ENCODE measurements around the gene CAND1.
"Not testable (repeated sequence)": the region's sequence is repeated elsewhere in the genome, so short reads cannot be mapped to it uniquely, and the experiment has no call there.

The CAND1 gene

GRCh38 chr12:67284561-67284960, 15.4 kb downstream of the CAND1 start:
- DNase-seq = no peak

DNA sequence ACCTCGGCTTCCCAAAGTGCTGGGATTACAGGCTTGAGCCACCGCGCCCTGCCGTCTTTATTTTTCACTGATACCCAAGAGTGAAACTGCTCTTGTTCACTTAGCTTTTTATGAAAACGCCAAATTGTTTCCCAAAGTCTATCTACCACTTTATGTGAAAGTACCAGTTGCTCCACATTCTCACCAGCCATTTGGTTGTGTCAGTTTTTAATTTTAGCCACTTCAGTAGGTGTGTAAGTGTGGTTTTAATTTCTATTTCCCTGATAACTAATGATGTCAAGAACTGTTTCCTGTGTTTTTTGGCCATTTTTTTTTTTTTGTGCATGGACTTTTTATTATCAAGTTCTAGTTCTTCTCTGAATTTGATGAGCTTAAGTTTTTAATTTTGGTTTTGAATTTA, 17.1 kb downstream of the CAND1 start:
- no peak for DNase-seq

DNA sequence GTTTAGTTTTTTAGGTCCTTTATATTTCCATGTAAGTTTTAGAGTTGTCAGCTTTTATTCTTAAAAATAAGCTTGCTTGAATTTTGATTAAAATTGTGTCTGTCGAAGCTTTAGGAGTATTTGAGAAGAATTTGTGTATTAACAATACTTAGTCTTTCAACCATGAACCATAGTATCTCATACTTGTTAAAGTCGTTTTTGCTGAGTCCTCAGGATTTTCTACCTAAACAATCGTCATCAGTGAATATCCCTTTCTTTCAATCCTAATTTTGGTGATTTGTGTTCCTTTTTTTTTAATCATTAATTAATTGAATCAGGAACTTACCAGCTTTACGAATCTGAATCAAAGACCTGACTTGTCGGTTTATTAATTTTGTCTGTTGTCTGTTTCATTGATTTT, 18.2 kb downstream of the CAND1 start:
- DNase-seq = no peak

DNA sequence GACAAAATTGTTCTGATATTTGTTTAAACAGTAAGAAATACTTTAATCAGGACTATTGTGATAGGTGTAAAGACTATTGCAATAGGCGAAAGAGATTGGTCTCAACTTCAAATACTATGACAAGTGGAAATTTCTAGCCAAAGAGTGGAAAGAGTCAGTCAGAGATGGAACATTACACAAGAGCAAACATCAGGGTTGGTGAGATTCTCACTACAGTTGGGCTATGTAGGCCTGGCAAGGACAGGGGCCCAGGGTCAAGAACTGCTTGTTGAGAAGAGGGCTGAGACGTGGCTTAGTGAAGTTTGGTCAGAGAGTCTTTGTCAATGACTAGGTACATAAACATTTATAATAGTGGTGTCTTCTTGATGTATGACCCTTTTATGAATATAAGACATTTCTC, 19.4 kb downstream of the CAND1 start:
- no peak for DNase-seq

DNA sequence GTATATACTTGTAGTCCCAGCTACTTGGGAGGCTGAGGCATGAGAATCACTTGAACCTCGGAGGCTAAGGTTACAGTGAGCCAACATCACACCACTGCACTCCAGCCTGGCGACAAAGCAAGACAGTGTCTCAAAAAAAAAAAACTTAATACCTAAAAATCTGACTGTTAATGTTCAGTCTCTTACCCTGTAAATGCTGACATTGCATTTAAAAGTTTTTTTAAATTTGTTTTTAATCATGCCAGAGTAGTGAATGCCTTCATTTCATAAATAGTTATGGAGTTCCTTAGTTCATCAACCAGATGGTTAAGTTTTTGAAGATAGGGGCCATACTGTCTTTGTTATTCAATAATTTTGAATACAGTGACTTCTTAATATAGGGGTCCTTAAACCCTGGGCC, 21.2 kb downstream of the CAND1 start:
- DNase-seq = no peak

GRCh38 chr12:67299526-67299925, 30.4 kb downstream of the CAND1 start:
- no peak for DNase-seq

GRCh38 chr12:67299926-67300325, 30.8 kb downstream of the CAND1 start:
- no peak for DNase-seq

DNA sequence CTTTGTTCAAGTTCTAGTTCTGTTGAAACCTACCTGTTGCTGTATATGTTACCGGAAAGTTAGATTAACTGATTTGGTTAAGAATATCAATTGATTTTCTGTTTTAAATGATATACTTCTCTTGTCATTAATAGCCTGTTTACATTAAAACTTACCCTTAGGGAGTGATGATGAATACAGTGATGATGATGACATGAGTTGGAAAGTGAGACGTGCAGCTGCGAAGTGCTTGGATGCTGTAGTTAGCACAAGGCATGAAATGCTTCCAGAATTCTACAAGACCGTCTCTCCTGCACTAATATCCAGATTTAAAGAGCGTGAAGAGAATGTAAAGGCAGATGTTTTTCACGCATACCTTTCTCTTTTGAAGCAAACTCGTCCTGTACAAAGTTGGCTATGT, 33.0 kb downstream of the CAND1 start:
- no peak for DNase-seq

GRCh38 chr12:67305544-67305943, 36.4 kb downstream of the CAND1 start:
- DNase-seq = no peak

DNA sequence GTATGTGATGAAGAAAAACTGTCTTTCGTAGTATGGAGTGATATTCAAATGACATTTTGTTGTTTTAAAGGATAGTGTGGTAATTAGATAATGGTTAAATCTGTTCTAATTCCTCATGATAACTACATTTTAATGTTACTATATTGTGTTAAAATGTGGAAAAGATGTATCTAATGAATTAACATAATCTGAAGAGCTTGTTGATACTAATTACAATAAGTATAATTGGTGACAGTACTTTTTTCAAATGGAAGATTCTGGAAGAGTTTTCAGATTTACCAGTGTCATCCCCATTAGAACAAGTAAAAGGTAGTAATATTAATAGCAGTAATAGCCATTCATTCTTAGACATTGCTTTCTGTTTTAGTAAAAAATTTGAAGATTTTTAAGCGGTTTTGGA, 37.6 kb downstream of the CAND1 start:
- DNase-seq = no peak

DNA sequence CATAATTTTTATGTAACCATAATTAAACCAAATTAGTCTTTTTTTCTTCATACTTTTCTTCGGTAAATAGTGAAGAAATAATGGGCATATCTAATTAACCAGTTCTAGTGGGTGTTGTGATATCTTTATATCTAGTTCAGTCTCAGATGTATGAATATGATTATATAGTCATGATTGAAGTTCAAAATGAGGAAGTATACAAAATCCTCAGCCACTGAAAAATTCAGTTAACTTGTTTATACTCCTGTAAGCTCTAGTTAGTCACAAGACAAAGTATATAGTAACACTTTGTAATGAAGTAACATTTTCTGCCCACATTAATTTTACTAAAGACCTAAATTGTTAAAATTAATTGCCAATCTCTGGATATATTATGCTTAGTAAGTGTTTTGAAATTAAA, 46.5 kb downstream of the CAND1 start:
- no peak for DNase-seq

DNA sequence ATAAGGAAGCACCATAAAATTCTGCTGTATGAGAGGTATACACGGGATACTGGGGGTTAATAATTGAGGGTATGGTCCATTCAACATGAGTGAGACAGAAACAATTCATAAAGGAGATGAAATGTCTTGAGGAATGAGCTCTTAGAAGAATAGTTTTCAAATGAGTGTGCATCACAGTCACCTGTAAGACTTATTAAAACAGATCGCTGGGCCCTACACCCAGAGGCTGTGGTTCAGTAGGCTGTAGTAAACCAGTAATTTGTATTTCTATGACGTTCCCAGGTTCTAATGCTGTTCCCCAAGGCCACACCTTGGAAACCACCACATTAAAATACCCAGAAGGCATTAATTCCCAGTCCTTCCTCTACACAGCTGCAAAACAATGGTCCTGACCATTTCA, 49.6 kb downstream of the CAND1 start:
- DNase-seq = no peak

GRCh38 chr12:67319936-67320335, 50.8 kb downstream of the CAND1 start:
- DNase-seq = no peak

DNA sequence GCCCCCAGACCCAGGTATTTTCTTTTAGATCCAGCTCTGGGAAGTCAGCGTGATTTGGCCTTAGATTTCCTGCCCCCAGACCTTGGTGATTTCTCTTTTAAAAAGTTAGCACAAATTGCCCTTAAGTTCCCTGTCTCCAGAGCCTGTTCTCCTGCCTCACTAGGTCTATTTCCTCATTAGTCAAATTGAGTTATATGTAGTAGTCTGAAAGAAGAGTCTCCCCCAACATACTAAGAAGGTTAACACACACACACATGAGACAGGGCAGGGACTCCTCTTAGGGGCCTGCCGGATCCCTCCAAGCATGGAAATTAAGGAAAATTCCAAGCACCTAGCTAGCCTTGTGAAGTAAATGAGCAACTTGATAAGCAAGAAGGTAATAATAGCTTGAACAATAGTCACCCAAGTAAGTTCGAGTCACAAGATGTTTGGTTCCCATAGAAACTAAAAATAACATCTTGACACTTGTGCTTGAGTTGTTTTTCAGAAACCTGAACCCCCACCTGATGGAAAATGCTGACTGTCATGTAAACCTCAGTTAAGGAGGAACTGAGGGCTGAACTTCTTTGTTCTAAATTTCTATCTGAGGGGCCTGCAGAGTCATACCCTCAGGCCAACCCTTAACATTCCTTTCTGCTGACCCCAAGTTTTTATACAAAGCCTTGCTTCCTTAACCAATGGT, 51.6 kb downstream of the CAND1 start:
- DNase-seq = no peak

DNA sequence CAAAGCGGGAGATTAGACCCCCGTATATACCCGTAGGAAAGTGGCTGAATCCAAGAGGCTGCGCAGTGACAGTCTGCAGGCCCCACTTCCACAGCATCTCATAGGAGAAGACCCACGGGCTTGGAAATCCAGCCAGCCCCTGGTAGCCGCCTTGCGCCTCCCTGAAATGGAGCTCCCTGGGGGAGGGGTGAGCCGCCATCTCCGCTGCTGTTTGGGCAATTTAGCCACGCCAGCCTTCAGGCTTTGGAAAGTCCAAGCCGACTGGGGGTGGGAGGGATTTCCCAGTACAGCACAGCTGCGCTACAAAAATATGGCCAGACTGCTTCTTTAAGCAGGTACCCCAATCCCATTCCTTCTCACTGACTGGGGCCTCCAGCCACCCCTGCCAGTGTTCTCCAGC, 53.4 kb downstream of the CAND1 start:
- DNase-seq = no peak

DNA sequence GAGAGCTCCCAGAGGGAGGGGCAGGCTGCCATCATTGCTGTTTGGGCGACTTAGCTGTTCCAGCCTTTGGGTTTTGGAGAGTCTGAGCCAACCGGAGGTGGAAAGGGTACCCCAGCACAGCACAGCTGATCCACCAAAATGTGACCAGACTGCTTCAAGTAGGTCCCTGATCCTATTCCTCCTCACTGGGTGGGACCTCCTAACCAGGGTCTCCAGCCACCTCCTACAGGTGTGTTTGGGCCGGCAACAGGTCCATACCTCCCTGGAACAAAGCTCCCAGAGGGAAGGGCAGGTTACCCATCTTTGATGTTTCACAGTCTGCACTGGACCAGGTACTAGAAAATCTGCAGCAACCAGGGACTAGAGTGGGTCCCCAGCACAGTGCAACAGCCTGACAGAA, 53.8 kb downstream of the CAND1 start:
- no peak for DNase-seq

GRCh38 chr12:67326637-67327036, 57.5 kb downstream of the CAND1 start:
- DNase-seq = no peak

GRCh38 chr12:67327466-67327865, 58.3 kb downstream of the CAND1 start:
- DNase-seq = no peak

DNA sequence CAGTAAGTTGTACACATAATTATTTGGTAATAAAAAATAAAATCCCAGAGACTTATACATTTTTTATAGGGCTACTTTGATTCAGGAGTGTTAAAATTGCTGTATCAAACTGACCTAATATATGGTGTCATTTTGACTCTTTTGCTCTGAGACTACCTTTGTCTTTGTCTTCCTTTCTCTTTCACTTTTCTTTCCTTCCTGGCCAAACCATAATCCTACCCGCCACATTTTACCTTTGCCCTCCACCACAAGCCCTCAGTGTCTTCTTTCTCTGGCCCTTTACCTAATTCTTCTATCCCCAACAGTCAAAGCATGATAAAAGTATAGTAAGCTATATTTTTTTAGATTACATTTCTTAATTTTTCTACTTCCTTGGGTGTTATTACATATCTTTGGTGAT, 62.0 kb downstream of the CAND1 start:
- DNase-seq = no peak

DNA sequence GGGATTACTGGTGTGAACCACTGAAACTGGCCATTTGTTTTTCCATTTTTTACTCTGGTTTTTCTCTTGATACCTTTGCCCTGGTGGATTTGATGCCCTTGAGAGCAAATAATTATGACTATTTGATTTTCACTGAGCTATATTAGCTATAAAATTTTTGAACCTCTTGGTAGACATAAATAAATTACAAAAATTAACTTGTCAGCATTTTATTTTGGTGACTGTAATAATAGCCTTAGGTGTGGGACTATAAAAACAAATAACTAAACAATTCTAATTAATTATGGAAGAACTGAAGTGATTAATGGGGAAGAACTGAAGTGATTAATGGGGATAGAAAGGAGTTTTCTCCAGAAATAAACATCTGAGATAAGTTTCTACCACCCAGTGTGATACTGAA, 62.7 kb downstream of the CAND1 start:
- DNase-seq = no peak

DNA sequence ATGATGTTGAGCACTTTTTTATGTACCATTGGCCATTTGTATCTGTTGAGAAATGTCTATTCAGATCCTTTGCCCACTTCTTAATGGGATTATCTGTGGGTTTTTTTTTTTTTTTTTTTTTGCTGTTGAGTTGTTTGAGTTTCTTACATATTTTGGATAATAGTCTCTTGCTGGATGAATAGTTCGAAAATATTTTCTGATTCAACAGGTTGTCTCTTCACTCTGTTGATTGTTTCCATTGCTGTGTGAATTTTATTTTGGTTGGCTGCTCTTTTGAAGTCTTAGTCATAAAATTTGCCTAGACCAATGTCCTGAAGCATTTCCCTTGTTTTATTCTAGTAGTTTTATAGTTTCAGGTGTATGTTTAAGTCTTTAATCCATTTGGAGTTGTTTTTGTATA, 64.5 kb downstream of the CAND1 start:
- no peak for DNase-seq

DNA sequence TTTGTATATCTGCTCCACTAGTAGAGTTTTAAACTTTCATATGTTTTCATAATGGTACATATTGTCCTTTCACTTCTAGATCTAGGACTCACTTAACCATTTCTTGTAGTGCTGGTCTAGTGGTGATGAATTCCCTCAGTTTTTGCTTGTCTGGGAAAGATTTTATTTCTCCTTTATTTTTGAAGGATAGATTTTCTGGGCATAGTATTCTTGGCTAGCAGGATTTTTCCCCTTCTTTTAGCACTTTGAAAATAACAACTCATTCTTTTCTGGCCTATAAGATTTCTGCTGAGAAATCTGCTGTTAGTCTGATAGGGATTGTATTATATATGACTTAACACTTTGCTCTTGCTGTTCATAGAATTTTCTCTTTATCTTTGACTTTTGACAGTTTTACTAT, 69.3 kb downstream of the CAND1 start:
- no peak for DNase-seq

DNA sequence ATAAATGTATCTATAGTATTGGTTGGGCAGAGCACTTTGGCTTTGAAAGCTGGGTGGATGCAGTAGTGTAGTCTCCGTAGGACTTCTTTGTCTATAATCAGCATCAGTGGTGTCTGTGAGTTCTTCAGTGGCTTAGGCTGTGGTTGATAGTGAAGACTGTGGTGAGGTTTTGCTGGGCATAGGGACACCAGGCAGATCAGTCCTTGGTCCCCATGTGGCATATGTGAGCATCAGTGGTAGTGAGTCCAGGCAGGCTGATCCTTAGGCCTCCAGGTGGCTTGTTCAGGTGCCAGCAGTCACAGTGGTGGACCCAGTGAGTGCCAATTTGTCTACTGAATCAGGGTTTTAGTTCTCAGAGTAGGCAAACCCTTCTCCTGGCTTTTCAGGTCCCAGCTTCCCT, 70.4 kb downstream of the CAND1 start:
- DNase-seq = no peak

- DNase-seq = not testable (repeated sequence)
Measured at GRCh38 chr12:67341086-67341485, 71.9 kb downstream of the CAND1 start.

DNA sequence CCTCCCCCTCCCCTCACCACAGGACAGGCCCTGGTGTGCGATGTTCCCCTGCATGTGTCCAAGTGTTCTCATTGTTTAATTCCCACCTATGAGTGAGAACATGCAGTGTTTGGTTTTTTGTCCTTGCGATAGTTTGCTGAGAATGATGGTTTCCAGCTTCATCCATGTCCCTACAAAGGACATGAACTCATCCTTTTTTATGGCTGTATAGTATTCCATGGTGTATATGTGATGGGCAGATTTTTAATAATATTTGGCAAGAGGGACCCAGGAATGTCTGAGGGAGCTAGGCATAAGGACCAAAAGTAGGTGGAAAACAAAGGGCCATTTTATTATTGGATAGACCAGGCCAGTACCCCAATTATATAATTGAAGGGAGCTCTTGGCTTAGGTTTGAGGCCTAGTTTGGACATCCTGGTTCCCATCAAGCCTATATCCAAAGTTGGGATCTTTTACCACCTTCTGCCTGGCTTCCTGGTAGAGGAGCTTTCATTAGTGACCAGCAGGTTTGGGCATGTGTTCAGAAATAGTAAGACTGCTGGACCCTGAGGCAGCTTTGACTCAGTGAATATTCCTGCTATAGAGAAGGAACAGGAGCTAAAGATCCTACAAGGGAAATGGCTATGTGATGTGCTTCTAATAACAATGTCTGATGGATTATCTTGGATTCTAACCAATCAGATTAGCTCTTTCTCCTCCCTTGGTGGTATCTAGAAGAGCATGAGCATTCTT, 76.0 kb downstream of the CAND1 start:
- DNase-seq = no peak
